Occipital lobe (tissue), 2 donors: ENCODE measurements around the gene PPP2R2B. TPM values are rescaled to one million over a fixed set of nuclear protein-coding genes. Genes with fewer than 3 reads are reported as not detected.

ENCODE experiments used
- DNase-seq: peaks from one replicate; lab custom pipeline; 2025; lab: John Stamatoyannopoulos, UW
- total RNA-seq: library from RNA; depleted of rRNA; stranded (reverse); fragments of >200 nt; gene quantifications from one replicate; pipeline ENCODE4 v1.2.3, GENCODE V29; 2014

PPP2R2B gene
- total RNA-seq, 1 donor from 2014 or later, result 141 TPM

DNA sequence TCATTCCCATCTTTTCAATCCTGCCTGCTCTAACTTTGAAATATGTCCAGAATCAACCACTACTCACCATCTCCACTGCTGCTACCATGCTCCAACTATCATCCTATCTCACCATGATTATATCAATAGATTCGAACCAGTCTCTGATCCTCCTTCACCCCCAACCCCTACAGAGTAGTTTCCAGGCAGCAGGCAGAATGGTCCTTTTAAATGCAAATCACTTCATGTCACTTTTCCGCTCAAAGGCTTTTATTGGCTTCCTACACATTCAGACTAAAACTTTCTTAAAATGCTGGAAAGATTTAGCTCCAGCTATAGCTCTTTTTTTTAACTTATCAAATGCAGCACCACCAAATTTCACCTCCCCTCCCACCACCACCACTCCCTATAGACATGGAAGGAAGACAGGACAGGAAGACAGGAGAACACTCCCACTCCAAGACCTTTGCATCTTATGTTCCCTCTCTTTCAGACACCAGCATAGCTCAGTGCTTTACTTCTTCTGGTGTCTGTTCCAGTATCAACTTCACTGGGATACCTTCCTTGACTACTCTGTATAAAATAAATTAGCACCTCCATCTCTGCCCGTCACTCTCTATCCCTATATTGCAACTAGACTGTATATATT is 9.9 kb upstream of the PPP2R2B start:
- DNase-seq, result no peak

GRCh38 chr5:146884066-146884626 is 5.6 kb upstream of the PPP2R2B start:
- DNase-seq, result no peak

GRCh38 chr5:146883511-146883910 is 5.0 kb upstream of the PPP2R2B start:
- no peak for DNase-seq

DNA sequence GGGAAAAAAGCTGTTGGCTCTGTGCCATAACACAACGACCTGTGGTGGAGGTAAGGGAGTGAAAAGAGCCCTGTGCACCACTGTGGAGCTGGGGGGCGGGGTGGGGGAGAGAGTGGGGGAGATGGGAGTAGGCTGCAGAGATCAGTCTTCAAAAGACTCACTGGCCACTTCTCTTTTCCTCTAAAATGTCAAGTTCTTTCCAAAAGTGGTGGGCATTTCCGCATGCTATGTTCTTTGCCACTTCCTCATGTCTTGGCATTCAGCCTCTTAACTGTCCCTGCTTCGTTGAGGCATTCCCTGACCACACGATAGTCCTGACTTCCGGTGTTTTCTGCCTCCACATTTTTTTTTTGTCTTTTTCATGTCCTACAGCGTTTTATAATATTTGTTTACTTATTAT is 2.4 kb upstream of the PPP2R2B start:
- DNase-seq, result no peak

GRCh38 chr5:146877783-146878475 is 628 bp downstream of the PPP2R2B start:
- DNase-seq, result peak; percentile 67

- DNase-seq, result peak; percentile 44
Measured at GRCh38 chr5:146877178-146877681, 1.3 kb downstream of the PPP2R2B start.

- no peak for DNase-seq
Measured at GRCh38 chr5:146873186-146873917, 5.2 kb downstream of the PPP2R2B start.

- DNase-seq, result no peak
Measured at GRCh38 chr5:146872188-146872587, 6.4 kb downstream of the PPP2R2B start.

DNA sequence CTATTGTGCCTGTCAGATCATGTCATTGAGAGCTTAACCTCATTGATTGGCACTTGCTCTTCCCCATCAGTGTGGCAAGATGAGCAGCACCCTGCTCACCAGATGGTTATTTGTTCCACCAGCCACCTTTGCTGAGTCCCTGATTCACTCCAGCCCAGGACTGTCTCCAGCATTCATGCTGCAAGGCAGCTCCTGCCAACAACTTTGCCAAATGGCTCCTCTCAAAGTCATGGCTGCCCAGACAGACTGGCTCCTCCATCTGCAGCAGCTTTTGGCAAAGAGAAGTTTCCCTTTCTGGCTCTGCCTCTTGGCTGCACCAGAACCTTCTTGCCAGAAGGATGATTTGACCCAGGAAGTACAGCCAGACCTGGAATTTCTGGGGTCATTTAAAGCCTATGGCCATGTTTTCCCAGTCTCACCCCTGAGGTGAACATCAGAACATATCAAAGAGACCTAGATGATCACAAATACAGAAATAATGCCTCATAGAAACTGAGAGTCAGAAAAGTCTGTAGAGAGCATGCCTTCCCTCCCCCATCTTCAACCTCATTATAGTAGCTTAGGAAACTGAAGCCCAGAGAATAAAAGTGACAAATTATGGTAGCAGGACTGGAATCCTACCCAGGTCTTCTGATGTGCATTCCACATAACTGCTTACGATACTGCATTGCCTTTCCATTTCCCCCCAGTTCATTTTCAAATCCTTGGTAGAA is 10.4 kb downstream of the PPP2R2B start:
- DNase-seq, result no peak

- no peak for DNase-seq
Measured at GRCh38 chr5:146866263-146866662, 12.3 kb downstream of the PPP2R2B start.

DNA sequence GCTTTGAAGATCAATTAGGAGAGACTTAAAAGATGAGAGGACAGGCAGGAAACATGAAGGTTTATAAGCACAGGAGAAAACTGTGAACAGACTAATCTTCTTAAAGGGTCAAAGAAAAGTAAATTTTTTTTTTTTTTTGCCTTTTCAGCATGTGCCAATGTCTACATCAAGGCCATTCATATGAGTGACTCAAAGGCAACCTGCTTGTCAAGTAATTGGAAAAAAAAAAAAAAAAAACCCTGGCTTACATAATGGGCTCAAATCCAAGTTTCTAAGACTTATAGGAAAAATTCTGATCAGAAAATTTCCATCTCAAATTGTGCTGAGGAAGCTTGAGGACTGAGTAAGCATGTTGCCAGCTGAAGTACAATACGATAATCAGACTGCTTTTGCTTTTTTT is 15.9 kb downstream of the PPP2R2B start:
- no peak for DNase-seq

GRCh38 chr5:146860213-146860893 is 18.2 kb downstream of the PPP2R2B start:
- no peak for DNase-seq

DNA sequence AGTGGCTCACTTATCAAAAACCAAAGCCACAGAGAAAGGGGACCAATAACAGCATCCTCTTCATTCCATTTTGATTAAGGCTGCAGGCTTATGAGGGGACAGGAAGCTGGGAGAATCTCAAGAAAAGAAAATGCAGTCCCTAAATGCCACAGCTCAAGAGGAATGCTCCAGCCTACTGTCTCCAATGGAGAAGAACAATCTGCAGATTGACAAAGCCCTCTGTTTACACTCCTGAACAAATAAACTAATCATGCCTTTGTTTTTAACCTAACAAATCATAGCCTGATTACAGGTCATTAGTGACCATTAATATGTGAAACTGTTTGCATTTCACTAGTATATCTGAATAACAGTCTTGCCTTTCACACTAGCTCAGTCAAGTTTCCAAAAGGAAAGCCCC is 26.5 kb downstream of the PPP2R2B start:
- DNase-seq, result no peak

GRCh38 chr5:146851133-146851532 is 27.4 kb downstream of the PPP2R2B start:
- no peak for DNase-seq

GRCh38 chr5:146849694-146850303 is 28.8 kb downstream of the PPP2R2B start:
- DNase-seq, result no peak

DNA sequence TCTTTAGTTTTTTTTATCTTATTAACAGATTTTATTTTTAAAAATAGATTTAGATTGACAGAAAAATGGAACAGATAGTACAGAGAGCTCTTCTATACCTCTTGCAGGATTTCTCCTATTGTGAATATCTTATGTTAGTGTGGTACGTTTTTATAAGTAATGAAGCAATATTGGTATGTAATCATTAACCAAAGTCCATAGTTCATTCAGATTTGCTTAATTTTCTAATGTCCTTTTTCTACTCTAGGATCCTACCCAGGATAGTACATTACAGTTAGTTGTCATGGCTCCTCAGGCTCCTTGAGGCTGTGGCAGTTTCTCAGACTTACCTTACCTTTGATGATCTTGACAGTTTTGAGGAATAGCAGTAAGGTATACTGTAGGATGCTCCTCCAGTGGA is 30.4 kb downstream of the PPP2R2B start:
- DNase-seq, result no peak

GRCh38 chr5:146840016-146840415 is 38.5 kb downstream of the PPP2R2B start:
- no peak for DNase-seq

- DNase-seq, result no peak
Measured at GRCh38 chr5:146836226-146836842, 42.2 kb downstream of the PPP2R2B start.

- no peak for DNase-seq
Measured at GRCh38 chr5:146832985-146833732, 45.4 kb downstream of the PPP2R2B start.
